GM11168 (cell line): ENCODE results near the gene RRBP1.

Experiments used
- in situ Hi-C: fragments of 300-500 bp; cut with MboI; formaldehyde crosslinking; loops from one replicate; pipeline ENCODE4 v1.12.0; 2022; ENCODE audit warnings: low sequenced_read_pairs; ENCODE audit not compliant: unreplicated experiment

The RRBP1 gene

DNA sequence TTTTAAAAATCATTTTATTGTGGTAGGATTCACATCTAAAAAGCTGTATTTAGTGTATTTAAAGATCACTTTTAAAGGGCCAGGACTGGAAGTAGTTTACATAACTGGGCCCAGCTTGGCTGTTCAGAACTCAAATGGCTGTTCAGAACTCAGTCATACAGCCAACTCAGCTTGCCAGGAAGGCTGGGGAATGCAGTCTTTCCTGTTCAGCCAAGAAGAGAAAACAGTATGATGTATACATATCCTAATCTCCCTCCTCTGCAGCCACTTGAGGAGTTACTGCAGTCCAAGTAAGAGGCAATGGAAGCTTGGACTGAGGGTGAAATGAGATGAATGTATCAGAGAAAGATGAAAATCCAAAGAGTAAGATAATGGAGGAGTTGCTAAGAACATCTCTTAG is 87.6 kb downstream of the RRBP1 start:
- in situ Hi-C loops = no loop called here

- in situ Hi-C loops = no loop called here
These were observed 88.1 kb downstream of the RRBP1 start for GRCh38 chr20:17593902-17594301.

- in situ Hi-C loops = no loop called here
These were observed 91.8 kb downstream of the RRBP1 start for GRCh38 chr20:17590245-17590644.

DNA sequence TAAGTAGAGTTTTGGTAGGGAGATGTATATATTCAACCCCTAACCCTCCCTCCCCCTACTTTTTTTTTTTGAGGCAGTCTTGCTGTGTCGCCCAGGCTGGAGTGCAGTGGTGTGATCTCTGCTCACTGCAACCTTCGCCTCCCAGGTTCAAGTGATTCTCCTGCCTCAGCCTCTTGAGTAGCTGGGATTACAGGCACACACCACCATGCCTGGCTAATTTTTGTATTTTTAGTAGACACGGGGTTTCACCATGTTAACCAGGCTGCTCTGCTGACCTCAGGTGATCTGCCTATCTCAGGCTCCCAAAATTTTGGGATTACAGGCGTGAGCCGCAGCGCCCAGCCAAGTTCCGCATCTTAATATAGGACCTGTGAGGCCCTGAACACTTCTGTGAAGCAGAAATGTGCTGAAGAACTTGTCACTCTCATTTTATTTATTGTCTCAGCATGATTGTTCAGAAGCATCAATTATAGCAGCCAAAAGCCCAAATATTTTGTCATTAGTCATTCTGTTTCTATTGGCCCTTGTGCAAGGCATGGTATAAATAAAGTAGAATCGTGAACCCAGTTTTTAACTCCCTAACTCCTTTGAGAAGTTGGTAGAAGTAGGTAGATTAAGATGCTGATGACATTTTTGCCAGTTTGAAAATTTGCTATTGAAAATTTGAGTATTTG is 92.7 kb downstream of the RRBP1 start:
- in situ Hi-C loops = no loop called here

DNA sequence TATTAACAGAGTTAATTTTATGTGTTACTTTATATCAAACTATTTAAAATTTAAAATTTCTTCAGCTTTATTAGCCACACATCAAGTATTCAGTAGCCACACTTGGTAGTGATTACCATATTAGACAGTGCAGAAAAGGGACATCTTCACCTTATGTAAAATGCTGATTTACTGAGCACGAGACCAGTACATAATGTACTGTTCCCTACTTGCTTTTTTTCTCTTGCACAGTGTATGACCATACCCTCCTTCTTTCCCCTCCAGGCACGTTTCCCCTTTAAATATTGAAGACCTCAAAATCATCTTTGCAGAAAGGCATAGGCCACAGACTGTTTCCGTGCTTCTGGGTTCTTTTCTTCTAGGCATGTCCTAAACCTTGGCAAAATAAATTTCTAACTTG is 94.2 kb downstream of the RRBP1 start:
- in situ Hi-C loops = no loop called here

DNA sequence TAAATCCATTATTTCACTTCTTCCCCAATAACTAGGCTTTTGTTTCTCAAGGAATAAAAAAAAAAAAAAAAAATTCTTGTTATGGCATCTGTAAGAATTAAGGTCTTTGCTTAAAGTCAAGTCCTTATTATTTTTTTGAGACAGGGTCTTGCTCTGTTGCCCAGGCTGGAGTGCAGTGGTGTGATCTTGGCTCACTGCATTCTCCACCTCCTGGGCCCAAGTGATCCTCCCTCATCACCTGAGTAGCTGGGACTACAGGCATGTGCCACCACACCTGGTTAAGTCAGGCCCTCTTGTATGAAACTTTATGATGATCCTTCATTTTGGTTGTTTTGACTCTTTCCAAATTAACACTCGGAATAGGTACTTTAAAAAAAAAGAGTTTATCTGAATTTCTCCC is 94.9 kb downstream of the RRBP1 start:
- in situ Hi-C loops = no loop called here

- in situ Hi-C loops = no loop called here
These were observed 95.8 kb downstream of the RRBP1 start for GRCh38 chr20:17586250-17586649.

GRCh38 chr20:17584689-17585088 is 97.4 kb downstream of the RRBP1 start:
- in situ Hi-C loops = no loop called here

DNA sequence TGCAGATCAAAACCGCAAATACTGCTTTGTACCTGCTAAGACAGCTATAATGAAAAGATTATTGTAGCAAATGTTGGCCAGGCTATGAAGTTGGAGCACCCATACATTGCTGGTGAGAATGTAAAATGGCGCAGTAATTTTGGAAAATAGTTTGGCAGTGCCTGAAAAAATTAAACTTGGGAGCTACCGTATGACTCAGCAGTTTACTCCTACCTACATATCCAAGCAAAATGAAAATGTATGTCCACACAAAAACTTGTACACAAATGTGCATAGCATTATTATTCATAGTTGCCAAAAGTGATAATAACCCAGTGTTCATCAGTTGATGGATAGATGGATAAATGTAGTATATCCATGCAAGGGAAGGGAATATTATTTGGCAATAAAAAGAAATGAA is 98.9 kb downstream of the RRBP1 start:
- in situ Hi-C loops = no loop called here

- in situ Hi-C loops = no loop called here
These were observed 101.1 kb downstream of the RRBP1 start for GRCh38 chr20:17580895-17581294.

DNA sequence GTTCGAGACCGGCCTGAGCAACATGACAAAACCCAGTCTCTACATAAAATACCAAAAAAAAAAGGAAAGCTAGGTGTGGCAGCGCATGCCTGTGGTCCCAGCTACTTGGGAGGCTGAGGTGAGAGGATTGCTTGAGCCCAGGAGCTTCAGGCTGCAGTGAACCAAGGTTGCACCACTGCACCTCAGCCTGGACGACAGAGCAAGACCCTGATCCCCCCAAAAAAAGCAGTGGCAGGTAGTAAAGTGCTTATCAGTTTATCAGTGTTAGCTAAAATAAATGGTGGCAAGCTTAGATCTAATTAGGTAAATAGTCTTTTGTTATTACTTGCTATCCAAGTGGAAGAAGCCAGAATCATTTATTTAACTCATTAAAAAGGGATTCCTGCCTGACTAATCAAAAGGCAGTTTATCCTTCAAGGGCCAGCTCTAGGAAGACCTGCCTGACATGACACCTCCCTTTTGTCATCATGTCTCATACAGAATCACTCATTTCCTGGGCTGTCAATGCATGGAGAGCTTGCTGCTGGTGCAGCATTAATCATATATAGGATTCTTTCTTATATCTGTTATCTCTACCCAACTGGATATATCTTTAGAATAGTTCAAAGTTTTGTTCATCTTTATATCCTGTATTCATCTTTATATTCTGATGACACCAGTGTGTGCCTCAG is 102.5 kb downstream of the RRBP1 start:
- in situ Hi-C loops = no loop called here

GRCh38 chr20:17576215-17576614 is 105.8 kb downstream of the RRBP1 start:
- in situ Hi-C loops = no loop called here

DNA sequence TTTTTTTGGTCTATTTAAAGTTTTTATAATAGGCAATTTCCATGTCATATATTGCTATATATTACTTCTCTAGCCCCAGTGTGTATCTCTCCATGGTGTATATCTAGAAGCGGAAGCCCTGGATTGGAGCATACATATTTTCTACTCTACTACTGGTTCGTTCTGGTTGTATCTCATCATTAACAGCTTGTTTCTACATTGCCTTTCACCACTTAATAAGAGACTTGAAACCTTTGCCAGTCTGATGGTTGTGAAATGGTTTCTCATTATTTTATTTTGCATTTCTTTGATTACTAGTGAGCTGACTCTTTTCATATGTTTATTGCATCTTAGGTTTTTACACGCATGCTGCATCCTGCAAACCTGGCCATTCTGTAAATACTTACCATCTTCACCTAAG is 108.6 kb downstream of the RRBP1 start:
- in situ Hi-C loops = no loop called here

DNA sequence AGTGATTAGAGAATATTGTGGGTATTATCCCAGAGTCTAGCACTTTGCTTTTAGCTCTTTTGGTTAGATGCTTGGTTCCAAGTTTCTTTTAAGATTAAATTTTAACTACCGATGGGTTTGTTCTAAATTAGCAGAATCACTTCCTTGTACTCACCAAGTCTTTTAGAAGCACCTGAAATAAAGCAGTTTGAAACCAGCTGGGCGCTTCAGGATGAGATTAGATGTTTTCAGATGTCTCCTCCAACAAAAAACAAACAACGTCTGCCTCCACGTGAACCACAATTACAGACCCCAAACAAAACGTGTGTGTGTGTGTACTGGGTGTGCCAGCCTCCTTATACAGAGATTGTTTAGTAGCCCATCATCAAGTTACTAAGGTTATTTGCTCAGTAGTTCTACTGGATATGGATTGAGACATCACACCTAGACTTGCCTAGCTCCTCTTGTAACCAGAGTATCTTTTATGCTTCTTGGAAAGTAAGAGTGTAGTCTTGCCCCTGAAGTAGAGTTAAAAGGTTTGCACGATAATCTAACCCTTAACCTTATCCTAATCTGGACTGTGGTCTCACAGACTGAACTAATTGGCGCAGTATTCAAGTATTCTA is 109.9 kb downstream of the RRBP1 start:
- in situ Hi-C loops = no loop called here

DNA sequence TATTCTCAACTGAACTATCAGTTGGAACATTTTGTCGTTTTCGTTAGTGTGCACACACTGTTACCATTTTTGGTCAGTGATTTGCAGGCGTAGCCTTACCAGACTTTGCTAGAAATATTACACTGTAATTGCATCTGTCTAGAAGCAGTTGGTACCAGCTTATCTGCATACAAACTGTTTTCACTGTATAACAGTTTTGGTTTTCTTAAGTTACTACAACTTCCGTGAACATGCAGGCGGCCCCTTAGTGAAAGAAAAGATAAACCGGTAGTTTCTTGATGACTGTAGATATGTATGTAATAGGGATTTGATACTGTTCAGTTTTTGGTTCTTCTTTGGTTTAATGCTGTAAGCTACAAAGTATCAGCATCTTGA is 110.9 kb downstream of the RRBP1 start:
- in situ Hi-C loops = no loop called here

- in situ Hi-C loops = no loop called here
These were observed 111.5 kb downstream of the RRBP1 start for GRCh38 chr20:17570347-17571152.

DNA sequence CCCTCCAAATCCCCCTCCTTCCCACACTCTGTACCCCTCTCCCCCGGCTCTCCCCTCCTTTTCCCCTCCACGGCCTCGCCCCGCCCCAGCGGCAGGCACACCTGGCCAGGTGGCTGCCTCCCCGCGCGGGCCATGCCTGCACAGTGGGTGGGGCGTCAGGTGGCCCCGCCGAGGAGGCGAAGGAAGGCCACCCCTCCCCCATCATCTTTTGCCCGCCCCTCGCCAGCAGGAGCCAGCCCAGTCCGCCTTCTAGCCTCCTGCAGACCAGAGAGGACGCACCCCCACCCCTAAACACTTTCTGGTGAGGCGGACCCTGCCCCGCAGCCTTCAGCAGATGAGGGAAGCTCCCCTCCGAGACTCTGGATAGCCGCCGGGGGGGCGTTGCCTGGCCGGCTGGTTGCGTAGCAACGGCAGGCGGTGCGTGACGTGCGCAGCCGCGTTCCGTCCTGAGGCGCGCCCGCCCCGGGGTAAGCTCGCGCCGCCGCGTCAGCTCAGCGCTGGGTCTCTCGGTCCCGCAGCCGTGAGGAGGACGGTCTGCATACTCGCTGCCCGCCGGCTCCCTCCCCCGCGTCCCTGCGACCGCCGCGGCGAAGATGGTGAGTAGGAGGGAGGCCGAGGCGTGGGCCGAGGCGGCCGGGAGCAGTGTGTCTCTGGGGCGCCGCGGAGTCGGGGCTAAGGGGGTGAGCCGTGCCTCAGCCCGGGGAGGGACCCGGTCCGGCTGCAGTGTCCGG is 112.3 kb downstream of the RRBP1 start, which contains the start of gene DSTN:
DSTN (plus strand) TSS at position 460 of the 731 bp plus-strand sequence; CDS start at position 594, 134 bp downstream.
- in situ Hi-C loops = no loop called here

DNA sequence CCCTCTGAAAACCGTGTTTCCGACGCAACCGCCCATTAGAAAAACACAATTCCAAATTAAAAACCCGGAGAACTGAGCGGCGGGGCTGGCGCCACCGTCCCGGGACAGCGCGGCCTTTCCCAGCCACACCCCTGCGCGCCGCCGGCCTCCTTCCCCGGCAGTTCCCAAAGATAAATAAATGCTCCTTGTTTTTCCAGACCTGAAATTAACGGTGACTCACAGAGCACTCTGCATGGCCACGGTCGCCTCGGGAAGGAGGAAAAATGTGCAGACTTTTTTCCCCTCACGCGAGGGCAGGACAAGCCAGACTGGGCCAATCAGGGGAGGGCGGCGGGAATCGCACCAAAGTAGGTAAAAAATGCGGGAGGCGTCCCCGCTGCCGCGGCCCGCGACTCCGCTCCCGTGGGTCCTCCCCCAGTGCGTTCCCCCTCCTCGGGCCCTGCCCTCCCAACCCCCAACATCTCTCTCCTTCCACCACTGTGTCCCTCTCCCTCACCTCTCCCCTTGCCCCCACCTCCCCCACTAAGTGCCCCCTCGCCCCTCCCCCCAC is 113.0 kb downstream of the RRBP1 start:
- in situ Hi-C loops = no loop called here

GRCh38 chr20:17568045-17568788 is 113.8 kb downstream of the RRBP1 start:
- in situ Hi-C loops = no loop called here
